ENCODE data around the gene LAPTM4A. TPM values are rescaled to one million over a fixed set of nuclear protein-coding genes. Genes with fewer than 3 reads are reported as not detected.

The LAPTM4A gene
- total and polyA plus RNA-seq, 2 experiments from 2014 or later = 255 to 455 TPM

GRCh38 chr2:20065885-20066602 is 14.6 kb upstream of the LAPTM4A start:
- Histone ChIP-seq H3K9me3 (ENCODE audit: low read depth) (no peaks in the 10 kb centered on the region), H3K36me3 (replicated peaks; ENCODE audit: insufficient read depth, low read depth) (no peaks in the 10 kb centered on the region), H2AFZ (no peak overlapping the region), H3K27ac (no peak overlapping the region), H3K9me2 (replicated peaks; ENCODE audit: insufficient read depth) (no peaks in the 10 kb centered on the region), H3K27me3 (no peaks in the 10 kb centered on the region), H3K4me3 (no peak overlapping the region), H3K79me2 (no peaks in the 10 kb centered on the region), H3K4me2 (no peak overlapping the region), H4K20me1 (ENCODE audit: insufficient read depth, poor library complexity, severe bottlenecking) (no peaks in the 10 kb centered on the region), H3K4me1 (ENCODE audit: insufficient read depth) (peaks cover 23% of the 10 kb centered on the region)
- no peak for TF ChIP-seq EZH2phosphoT487 (IDR thresholded peaks at IDR 0.05; ENCODE audit: low read depth, severe bottlenecking, unreplicated experiment)
- TF ChIP-seq EZH2 (IDR thresholded peaks at IDR 0.05; ENCODE audit: borderline replicate concordance) = no peak
- TF ChIP-seq CTCF (IDR thresholded peaks at IDR 0.05; ENCODE audit: poor library complexity) = no peak
- WGBS (ENCODE audit: low lambda C conversion rate, missing lambda C conversion rate) = 81% methylated on average over 6 of the region's 6 CpGs
- DNase-seq (ENCODE audit: low spot score) = peak; percentile 44

- Histone ChIP-seq H3K4me1 (ENCODE audit: insufficient read depth) (peaks cover 16% of the 10 kb centered on the region), H3K27ac (no peak overlapping the region), H3K36me3 (replicated peaks; ENCODE audit: insufficient read depth, low read depth) (no peaks in the 10 kb centered on the region), H2AFZ (no peak overlapping the region), H3K4me3 (no peak overlapping the region), H3K9me2 (replicated peaks; ENCODE audit: insufficient read depth) (no peaks in the 10 kb centered on the region), H3K4me2 (no peak overlapping the region), H3K9me3 (ENCODE audit: low read depth) (no peaks in the 10 kb centered on the region), H4K20me1 (ENCODE audit: insufficient read depth, poor library complexity, severe bottlenecking) (no peaks in the 10 kb centered on the region), H3K27me3 (no peaks in the 10 kb centered on the region), H3K79me2 (no peaks in the 10 kb centered on the region)
- no peak for TF ChIP-seq EZH2phosphoT487 (IDR thresholded peaks at IDR 0.05; ENCODE audit: low read depth, severe bottlenecking, unreplicated experiment)
- TF ChIP-seq CTCF (IDR thresholded peaks at IDR 0.05; ENCODE audit: poor library complexity) = no peak
- no peak for TF ChIP-seq EZH2 (IDR thresholded peaks at IDR 0.05; ENCODE audit: borderline replicate concordance)
- no peak for DNase-seq (ENCODE audit: low spot score)
Measured at GRCh38 chr2:20064841-20065240, 13.4 kb upstream of the LAPTM4A start.

GRCh38 chr2:20064421-20064820 is 13.0 kb upstream of the LAPTM4A start:
- Histone ChIP-seq H3K27ac (no peak overlapping the region), H3K9me2 (replicated peaks; ENCODE audit: insufficient read depth) (no peaks in the 10 kb centered on the region), H3K27me3 (no peaks in the 10 kb centered on the region), H3K4me2 (no peak overlapping the region), H3K4me1 (ENCODE audit: insufficient read depth) (peaks cover 16% of the 10 kb centered on the region), H3K4me3 (no peak overlapping the region), H3K9me3 (ENCODE audit: low read depth) (no peaks in the 10 kb centered on the region), H3K36me3 (replicated peaks; ENCODE audit: insufficient read depth, low read depth) (no peaks in the 10 kb centered on the region), H4K20me1 (ENCODE audit: insufficient read depth, poor library complexity, severe bottlenecking) (no peaks in the 10 kb centered on the region), H2AFZ (no peak overlapping the region), H3K79me2 (no peaks in the 10 kb centered on the region)
- WGBS (ENCODE audit: low lambda C conversion rate, missing lambda C conversion rate) = 94% methylated on average over 3 of the region's 3 CpGs
- DNase-seq (ENCODE audit: low spot score) = no peak
- TF ChIP-seq EZH2phosphoT487 (IDR thresholded peaks at IDR 0.05; ENCODE audit: low read depth, severe bottlenecking, unreplicated experiment) = no peak
- TF ChIP-seq EZH2 (IDR thresholded peaks at IDR 0.05; ENCODE audit: borderline replicate concordance) = no peak
- no peak for TF ChIP-seq CTCF (IDR thresholded peaks at IDR 0.05; ENCODE audit: poor library complexity)
